Panc1 (cell line): Measurements from ENCODE around the gene COL5A1.

Experiments
- CTCF ChIP-seq: fragments of 450-650 bp; IDR thresholded peaks from 2 replicates; pipeline ENCODE4 v1.5.1; 2017; ENCODE audit warnings: mild to moderate bottlenecking
- POLR2AphosphoS5 ChIP-seq: IDR thresholded peaks from 2 replicates; pipeline ENCODE4 v1.6.1; 2012; ENCODE audit warnings: mild to moderate bottlenecking, low read depth, low read length, moderate library complexity
- REST ChIP-seq, 2 experiments: IDR thresholded peaks; 2 replicates each; pipeline ENCODE4 v1.6.1; 2011 to 2012; ENCODE audit warnings: low read depth in 2 of 2, control low read depth in 1 of 2, low read length in 1 of 2, mild to moderate bottlenecking in 1 of 2, moderate library complexity in 1 of 2; ENCODE audit not compliant: insufficient read depth in 1 of 2
- SIN3A ChIP-seq: IDR thresholded peaks from 2 replicates; pipeline ENCODE4 v1.6.1; 2012; ENCODE audit warnings: low read depth, mild to moderate bottlenecking, low read length, moderate library complexity, borderline replicate concordance; ENCODE audit not compliant: insufficient read depth
- TCF7L2 ChIP-seq: IDR thresholded peaks from 2 replicates; pipeline ENCODE4 v1.6.1; 2011; ENCODE audit warnings: mild to moderate bottlenecking, low read depth, low read length, inconsistent platforms

GRCh38 chr9:134785325-134786108, 143.9 kb downstream of the COL5A1 start:
- no peak for TF ChIP-seq POLR2AphosphoS5
- TF ChIP-seq CTCF: no peak
- TF ChIP-seq SIN3A: no peak
- TF ChIP-seq REST (IDR thresholded peaks at IDR 0.05; ENCODE audit: insufficient read depth in 1 of 2, low read depth in 2 of 2, low read length in 1 of 2): no peak
- TF ChIP-seq TCF7L2: no peak
